ENCODE data around the gene HACD2. TPM values are rescaled to one million over a fixed set of nuclear protein-coding genes. Genes with fewer than 3 reads are reported as not detected.
"Not testable (repeated sequence)": the region's sequence is repeated elsewhere in the genome, so short reads cannot be mapped to it uniquely, and the experiment has no call there.

HACD2 gene
- total RNA-seq, 1 experiment from 2014 or later: 23.7 TPM

GRCh38 chr3:123611674-123612073 is 26.8 kb upstream of the HACD2 start:
- DNase-seq (ENCODE audit: low read depth): not testable (repeated sequence)

GRCh38 chr3:123611082-123611481 is 26.2 kb upstream of the HACD2 start:
- no peak for DNase-seq (ENCODE audit: low read depth)

- no peak for DNase-seq (ENCODE audit: low read depth)
These were observed 25.5 kb upstream of the HACD2 start for GRCh38 chr3:123610331-123610730.

DNA sequence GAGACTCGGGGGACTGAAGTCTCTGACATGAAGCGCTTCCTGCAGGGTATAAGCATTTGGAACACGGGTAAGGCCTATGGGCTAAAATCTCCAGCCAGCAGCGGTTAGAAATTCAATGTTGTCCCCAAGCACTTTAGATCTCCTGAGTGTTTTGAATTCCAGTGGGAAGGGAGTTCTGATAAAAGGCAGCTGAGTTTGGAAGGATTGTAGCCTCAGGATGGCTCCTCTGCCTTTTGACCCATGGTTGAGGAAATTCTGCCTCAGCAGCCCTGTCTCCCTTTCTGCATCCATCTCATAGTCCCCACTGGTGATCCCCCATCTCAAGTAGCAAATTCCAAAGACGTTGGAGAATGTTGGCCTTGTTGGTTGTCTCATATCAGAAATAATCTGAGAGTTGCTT is 24.2 kb upstream of the HACD2 start:
- no peak for DNase-seq (ENCODE audit: low read depth)

GRCh38 chr3:123608263-123608937 is 23.5 kb upstream of the HACD2 start:
- no peak for DNase-seq (ENCODE audit: low read depth)

- no peak for DNase-seq (ENCODE audit: low read depth)
These were observed 21.7 kb upstream of the HACD2 start for GRCh38 chr3:123606527-123606926.

GRCh38 chr3:123605789-123606234 is 21.0 kb upstream of the HACD2 start:
- peak; percentile 56 for DNase-seq (ENCODE audit: low read depth)

DNA sequence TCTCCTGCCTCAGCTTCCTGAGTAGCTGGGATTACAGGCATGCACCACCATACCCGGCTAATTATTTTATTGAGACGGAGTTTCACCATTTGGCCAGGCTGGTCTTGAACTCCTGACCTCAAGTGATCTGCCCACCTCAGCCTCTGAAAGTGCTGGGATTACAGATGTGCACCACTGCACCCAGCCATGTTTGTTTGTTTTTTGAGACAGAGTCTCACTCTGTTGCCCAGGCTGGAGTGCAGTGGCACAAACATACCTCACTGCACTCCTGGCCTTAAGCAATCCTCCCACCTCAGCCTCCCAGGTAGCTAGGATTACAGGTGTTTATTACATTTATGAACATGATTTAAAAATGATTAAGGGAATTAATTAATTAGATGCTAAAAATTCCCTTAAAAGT is 18.3 kb upstream of the HACD2 start:
- not testable (repeated sequence) for DNase-seq (ENCODE audit: low read depth)

DNA sequence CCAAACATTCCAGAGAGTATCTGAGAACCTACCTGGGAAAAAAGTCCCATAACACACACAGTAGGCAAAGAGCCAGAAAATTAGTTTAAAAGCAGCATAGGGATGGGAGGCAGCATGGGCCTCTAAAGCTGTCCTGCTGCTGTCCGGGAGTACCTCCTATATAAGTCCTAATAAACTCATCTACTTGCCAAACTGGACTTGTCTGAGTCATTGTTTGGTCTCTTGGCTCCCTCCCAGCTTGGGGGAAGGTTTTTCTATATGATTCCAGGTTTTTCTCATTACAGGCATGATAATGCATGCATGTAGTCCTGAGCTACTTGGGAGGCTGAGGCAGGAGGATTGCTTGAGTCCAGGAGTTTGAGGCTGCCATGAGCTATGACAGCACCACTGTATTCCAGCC is 17.5 kb upstream of the HACD2 start:
- peak; percentile 44 for DNase-seq (ENCODE audit: low read depth)

DNA sequence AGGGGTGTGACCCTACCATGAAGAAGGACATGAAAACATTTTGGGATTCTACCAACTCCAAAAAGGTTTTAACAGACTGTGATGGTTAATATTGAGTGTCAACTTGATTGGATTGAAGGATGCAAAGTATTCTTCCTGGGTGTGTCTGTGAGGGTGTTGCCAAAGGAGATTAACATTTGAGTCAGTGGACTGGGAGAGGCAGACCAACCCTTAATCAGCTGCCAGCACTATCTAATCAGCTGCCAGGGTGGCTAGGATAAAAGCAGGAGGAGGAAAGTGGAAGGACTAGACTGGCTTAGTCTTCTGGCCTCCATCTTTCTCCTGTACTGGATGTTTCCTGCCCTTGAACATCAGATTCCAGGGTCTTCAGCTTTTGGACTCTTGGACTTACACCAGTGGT is 16.0 kb upstream of the HACD2 start:
- DNase-seq (ENCODE audit: low read depth): peak; percentile 11

DNA sequence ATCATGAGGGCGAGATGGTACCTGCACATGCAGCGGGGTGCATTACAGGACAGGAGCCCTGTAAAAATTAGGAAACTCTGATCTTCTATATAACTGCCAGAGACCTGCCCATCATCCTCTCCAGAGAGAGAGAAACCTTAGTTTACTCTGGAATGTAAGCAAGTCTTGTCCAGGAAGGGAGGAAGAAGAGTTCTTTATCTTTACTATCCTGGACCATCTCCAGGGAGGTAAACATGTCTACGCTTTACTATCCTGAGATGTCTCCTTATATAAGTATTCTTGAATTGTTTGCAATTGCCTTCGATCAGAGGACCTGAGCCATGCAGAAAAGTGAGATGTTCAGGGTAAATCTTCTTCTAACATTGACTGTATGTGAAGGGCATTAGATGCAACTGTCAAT is 12.7 kb upstream of the HACD2 start:
- DNase-seq (ENCODE audit: low read depth): no peak

DNA sequence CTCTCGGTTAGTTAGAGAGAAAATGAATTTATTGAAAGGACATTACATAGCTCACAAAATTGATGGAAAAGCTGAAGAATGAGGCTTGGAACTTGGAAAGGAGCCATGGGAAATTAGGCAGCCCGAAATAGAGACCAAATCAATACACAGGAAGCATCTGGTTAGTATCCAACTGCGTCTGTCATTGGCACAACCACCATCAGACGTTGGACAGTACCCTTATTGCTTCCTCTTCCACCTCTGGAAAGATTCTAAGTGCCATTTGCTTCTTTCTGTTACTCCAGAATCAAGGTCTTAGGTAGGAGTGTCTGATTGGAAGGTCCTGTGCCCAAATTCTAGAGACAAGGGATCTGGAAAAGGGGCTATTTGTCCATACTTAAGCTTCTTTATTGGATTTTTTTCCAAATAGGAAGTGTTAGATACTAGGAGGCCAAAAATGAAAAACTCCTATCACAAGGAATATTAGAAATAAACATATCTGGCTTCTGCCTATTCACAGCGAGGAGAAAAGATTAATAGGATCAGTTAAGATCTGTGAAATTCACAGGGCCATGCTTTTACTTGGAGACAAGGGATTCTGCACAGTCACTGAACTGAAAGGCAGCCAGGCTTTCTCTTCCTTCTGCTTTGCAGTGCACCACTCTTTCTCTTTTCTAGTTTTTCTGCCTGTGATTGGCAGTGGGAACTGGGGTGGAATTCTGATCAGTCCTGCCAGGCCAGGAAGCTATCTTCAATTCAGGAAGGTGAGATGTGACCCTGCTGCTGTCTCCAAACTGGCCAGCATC is 10.7 kb upstream of the HACD2 start:
- no peak for DNase-seq (ENCODE audit: low read depth)

DNA sequence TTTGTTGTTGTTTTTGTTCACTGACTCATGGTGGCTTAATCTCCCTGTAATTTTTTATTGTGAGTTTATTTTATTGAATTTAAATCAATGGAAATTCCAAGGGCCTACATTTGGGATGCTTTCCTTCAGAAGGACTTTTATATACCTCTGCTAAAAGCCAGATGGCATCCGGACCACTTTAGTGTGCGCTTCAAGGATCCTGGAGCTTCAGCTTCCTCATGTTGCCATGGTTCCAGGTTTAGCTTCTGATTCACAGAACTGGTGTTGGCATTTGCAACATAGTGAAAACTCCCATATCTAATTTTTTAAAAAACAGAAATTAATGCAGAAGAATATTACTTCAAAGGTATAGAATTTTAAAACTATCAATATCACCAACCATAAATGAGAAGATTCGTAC is 8.5 kb upstream of the HACD2 start:
- no peak for DNase-seq (ENCODE audit: low read depth)

- DNase-seq (ENCODE audit: low read depth): no peak
These were observed 6.0 kb upstream of the HACD2 start for GRCh38 chr3:123590685-123591450.

DNA sequence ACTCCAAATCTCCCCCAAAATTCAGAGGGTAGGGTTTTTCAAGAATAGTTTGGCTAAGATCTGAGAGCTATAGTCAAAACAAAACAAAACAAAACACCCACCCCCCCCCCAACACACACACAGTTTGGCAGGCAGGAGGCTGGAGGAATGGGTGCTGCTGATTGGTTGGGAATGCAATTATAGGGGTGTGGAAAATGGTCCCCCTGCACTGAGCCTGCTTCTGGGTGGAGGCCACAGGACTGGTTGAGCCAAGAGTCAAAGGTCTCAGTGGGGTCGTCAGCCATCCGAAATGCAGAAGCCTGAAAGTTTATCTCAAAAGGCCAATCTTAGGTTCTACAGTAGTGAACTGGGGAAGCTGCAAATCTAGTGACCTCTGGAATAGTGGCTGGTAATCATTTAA is 2.5 kb upstream of the HACD2 start:
- DNase-seq (ENCODE audit: low read depth): no peak

DNA sequence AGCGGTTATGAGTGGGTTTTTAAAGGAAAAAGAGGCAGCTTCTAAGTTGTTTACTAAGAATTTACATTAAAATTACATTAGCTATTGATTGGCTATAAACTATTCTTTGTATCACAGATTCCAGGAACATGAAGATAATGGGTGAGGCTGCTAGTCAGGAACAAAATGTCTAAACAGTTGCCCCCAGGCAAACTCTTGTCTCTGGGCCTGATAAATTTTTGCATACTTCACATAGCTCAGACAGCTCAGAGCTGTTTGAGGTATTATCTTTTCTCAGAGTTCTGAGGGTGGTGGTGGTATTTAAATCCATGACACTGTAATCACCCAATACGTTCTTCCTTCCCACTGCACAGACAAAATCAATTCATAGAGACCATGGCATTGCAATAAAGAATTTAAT is 2.1 kb upstream of the HACD2 start:
- no peak for DNase-seq (ENCODE audit: low read depth)

DNA sequence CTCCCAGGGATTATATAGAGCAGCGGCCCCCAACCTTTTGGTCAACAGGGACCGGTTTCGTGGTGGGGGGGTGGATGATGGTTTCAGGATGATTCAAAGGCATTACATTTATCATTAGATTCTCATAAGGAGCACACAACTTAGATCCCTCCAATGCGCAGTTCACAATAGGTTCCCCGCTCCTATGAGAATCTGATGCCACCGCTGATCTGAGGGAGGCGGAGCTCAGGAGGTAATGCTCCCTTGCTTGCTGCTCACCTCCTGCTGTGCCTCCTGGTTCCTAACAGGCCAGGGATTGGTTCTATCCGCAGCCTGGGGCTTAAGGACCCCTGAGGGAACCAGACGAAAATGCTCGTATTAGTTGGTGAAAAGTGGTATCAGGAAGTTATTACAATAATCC is 1.3 kb upstream of the HACD2 start:
- DNase-seq (ENCODE audit: low read depth): peak; percentile 62

DNA sequence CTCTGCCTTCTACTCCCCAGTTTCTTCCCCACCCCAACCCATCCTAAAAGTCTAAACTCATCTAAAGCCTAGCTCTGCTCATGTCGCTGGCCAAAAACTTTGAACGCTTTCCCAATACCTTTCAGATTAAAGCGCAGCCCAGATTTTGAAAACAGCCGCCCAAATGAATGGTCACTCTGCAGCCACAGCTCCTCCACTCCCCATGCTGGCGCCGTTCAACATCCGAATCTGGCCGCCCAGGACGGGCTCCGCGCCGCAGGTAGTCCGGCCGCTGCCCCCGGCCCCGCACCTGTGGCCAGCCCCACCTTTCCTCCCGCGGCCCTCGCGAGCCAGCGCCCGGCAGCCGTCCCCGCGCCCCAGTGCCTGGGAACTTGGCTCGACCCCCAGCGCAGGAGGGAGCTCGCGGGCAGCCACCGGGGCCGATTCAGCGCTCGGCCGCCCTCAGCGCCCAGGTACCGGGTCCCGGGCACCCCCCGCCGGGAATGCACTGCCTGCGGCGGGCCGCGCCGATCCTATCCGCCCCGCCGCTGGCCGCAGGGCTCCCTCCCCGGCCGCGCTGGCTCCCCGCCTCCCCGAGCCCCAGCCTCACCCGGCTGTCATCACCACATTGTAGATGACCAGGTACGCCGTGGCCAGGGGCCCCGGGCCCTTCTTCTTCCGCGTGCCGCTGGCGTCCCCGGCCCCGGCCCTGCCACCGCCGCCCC is 417 bp downstream of the HACD2 start:
- DNase-seq (ENCODE audit: low read depth): peak; percentile 4

GRCh38 chr3:123583561-123583960 is 1.3 kb downstream of the HACD2 start:
- no peak for DNase-seq (ENCODE audit: low read depth)

GRCh38 chr3:123582315-123582714 is 2.5 kb downstream of the HACD2 start:
- DNase-seq (ENCODE audit: low read depth): no peak

- no peak for DNase-seq (ENCODE audit: low read depth)
These were observed 8.7 kb downstream of the HACD2 start for GRCh38 chr3:123576122-123576521.

GRCh38 chr3:123571973-123572365 is 12.9 kb downstream of the HACD2 start:
- no peak for DNase-seq (ENCODE audit: low read depth)

Data from LHCN-M2 (cell line).